ENCODE results near the gene VCX2.

GRCh38 chrX:8201896-8202331, 30.8 kb upstream of the VCX2 start:
- TF ChIP-seq CTCF (IDR thresholded peaks at IDR 0.05) (no peak), POLR2A (IDR thresholded peaks at IDR 0.05) (no peak)

Data from esophagus squamous epithelium (tissue), 4 donors.